ENCODE data around the gene VPS26C.

Gene VPS26C

GRCh38 chr21:37200641-37201480, 66.3 kb downstream of the VPS26C start:
- DNase-seq, result no peak

- DNase-seq, result no peak
Measured at GRCh38 chr21:37199057-37199924, 67.8 kb downstream of the VPS26C start.

GRCh38 chr21:37197746-37198145, 69.4 kb downstream of the VPS26C start:
- DNase-seq, result no peak

GRCh38 chr21:37196847-37197246, 70.3 kb downstream of the VPS26C start:
- no peak for DNase-seq

GRCh38 chr21:37195610-37196009, 71.5 kb downstream of the VPS26C start:
- no peak for DNase-seq

GRCh38 chr21:37195059-37195458, 72.1 kb downstream of the VPS26C start:
- no peak for DNase-seq

- DNase-seq, result no peak
Measured at GRCh38 chr21:37193676-37194075, 73.5 kb downstream of the VPS26C start.

- no peak for DNase-seq
Measured at GRCh38 chr21:37193006-37193405, 74.1 kb downstream of the VPS26C start.

- no peak for DNase-seq
Measured at GRCh38 chr21:37192019-37192418, 75.1 kb downstream of the VPS26C start.

- no peak for DNase-seq
Measured at GRCh38 chr21:37188825-37189224, 78.3 kb downstream of the VPS26C start.

GRCh38 chr21:37186983-37187382, 80.2 kb downstream of the VPS26C start:
- no peak for DNase-seq

GRCh38 chr21:37184784-37185593, 82.1 kb downstream of the VPS26C start:
- DNase-seq, result no peak

GRCh38 chr21:37183749-37184148, 83.4 kb downstream of the VPS26C start:
- DNase-seq, result no peak

GRCh38 chr21:37182222-37182621, 84.9 kb downstream of the VPS26C start:
- no peak for DNase-seq

- no peak for DNase-seq
Measured at GRCh38 chr21:37181059-37181458, 86.1 kb downstream of the VPS26C start.

GRCh38 chr21:37176716-37177115, 90.4 kb downstream of the VPS26C start:
- no peak for DNase-seq
